NB4 (cell line): ENCODE measurements around the gene SYCE3.

Source experiments
- MYC ChIP-seq: IDR thresholded peaks from 2 replicates; pipeline ENCODE4 v1.6.1; 2011; ENCODE audit warnings: low read depth, low read length
- POLR2A ChIP-seq: IDR thresholded peaks from 2 replicates; pipeline ENCODE4 v1.6.1; 2011; ENCODE audit warnings: mild to moderate bottlenecking; ENCODE audit not compliant: insufficient read length; ENCODE audit errors: extremely low read depth
- TF ChIP-seq, protein P1 (sequence below): IDR thresholded peaks from one replicate; pipeline ENCODE4 v1.5.1; 2012; ENCODE audit warnings: low read depth, low read length
- TF ChIP-seq, protein P2 (sequence below): IDR thresholded peaks from 2 replicates; pipeline ENCODE4 v1.6.1; 2011; ENCODE audit warnings: low read depth, low read length

DNA sequence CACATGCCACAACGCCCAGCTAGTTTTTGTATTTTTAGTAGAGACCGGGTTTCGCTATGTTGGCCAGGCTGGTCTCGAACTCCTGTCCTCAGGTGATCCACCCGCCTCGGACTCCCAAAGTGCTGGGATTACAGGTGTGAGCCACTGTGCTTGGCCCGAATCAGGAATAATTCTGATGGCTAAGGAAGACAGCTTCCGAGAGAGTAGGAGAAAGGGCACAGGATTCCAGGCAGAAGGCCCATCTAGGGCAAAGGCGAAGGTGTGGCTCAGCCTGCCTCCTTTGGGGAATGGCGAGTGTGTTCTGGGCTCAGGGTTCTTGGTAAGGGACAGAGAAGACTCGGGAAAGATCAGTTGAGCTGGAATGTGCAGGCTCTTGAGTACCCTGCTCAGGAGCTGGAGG lies 1.6 kb upstream of the SYCE3 start:
- TF ChIP-seq, protein P1, sequence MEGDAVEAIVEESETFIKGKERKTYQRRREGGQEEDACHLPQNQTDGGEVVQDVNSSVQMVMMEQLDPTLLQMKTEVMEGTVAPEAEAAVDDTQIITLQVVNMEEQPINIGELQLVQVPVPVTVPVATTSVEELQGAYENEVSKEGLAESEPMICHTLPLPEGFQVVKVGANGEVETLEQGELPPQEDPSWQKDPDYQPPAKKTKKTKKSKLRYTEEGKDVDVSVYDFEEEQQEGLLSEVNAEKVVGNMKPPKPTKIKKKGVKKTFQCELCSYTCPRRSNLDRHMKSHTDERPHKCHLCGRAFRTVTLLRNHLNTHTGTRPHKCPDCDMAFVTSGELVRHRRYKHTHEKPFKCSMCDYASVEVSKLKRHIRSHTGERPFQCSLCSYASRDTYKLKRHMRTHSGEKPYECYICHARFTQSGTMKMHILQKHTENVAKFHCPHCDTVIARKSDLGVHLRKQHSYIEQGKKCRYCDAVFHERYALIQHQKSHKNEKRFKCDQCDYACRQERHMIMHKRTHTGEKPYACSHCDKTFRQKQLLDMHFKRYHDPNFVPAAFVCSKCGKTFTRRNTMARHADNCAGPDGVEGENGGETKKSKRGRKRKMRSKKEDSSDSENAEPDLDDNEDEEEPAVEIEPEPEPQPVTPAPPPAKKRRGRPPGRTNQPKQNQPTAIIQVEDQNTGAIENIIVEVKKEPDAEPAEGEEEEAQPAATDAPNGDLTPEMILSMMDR, result no peak
- TF ChIP-seq POLR2A (no peak), MYC (no peak)
- TF ChIP-seq, protein P2, sequence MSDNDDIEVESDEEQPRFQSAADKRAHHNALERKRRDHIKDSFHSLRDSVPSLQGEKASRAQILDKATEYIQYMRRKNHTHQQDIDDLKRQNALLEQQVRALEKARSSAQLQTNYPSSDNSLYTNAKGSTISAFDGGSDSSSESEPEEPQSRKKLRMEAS, result no peak
